Right lobe of liver (tissue), 4 donors: ENCODE results near the gene NHLRC4.

Experiments used
- CTCF ChIP-seq, 4 donors: fragments of 200-600 bp in 3 of 4; fragments of 450-650 bp in 1 of 4; IDR thresholded peaks; one replicate each; pipeline versions ENCODE4 v1.5.1 to v1.8.0; 2016 to 2022; ENCODE audit warnings: antibody characterized with exemption in 4 of 4, mild to moderate bottlenecking in 2 of 4
- POLR2A ChIP-seq: fragments of 450-650 bp; IDR thresholded peaks from one replicate; pipeline ENCODE4 v1.6.1; 2017; ENCODE audit warnings: antibody characterized with exemption, mild to moderate bottlenecking
- donor health status: DM: no; HTN: no; CAD: no.
- donor health status: DM: no; HTN: no; CAD: no.
- donor health status: DM: no; HTN: yes; CAD: no.

GRCh38 chr16:576823-577201, 10.0 kb downstream of the NHLRC4 start:
- no peak for TF ChIP-seq CTCF (IDR thresholded peaks at IDR 0.05)
- TF ChIP-seq POLR2A, result no peak
